VCaP (cell line): ENCODE measurements around the gene CACNA1S.

Experiments
- H3K27ac ChIP-seq: fragments of 450-650 bp; 2 replicates; pipeline ENCODE4 v1.5.1; 2017
- CTCF ChIP-seq: fragments of 450-650 bp; conservative IDR thresholded peaks from 2 replicates; pipeline ENCODE4 v1.5.1; 2017; ENCODE audit warnings: mild to moderate bottlenecking, moderate library complexity

CACNA1S gene

GRCh38 chr1:201142849-201143725, 30.9 kb upstream of the CACNA1S start:
- no peak for TF ChIP-seq CTCF
- no peak overlapping the region for H3K27ac ChIP-seq

- H3K27ac ChIP-seq = no peak overlapping the region
- no peak for TF ChIP-seq CTCF
Measured at GRCh38 chr1:201142011-201142848, 30.0 kb upstream of the CACNA1S start.

GRCh38 chr1:201141418-201141817, 29.2 kb upstream of the CACNA1S start:
- TF ChIP-seq CTCF = no peak
- no peak overlapping the region for H3K27ac ChIP-seq

- H3K27ac ChIP-seq = no peak overlapping the region
- TF ChIP-seq CTCF = no peak
Measured at GRCh38 chr1:201140941-201141260, 28.7 kb upstream of the CACNA1S start.

GRCh38 chr1:201140235-201140940, 28.2 kb upstream of the CACNA1S start:
- H3K27ac ChIP-seq = no peak overlapping the region
- no peak for TF ChIP-seq CTCF

GRCh38 chr1:201139756-201140155, 27.5 kb upstream of the CACNA1S start:
- no peak overlapping the region for H3K27ac ChIP-seq
- no peak for TF ChIP-seq CTCF

GRCh38 chr1:201139306-201139705, 27.1 kb upstream of the CACNA1S start:
- no peak for TF ChIP-seq CTCF
- no peak overlapping the region for H3K27ac ChIP-seq
